Stomach (tissue), 4 donors: ENCODE data around the gene CEP57L1.

Experiments
- CTCF ChIP-seq, 7 experiments: fragments of 450-650 bp in 4 of 7; fragments of 200-600 bp in 3 of 7; sonication (generic) in 3 of 7; IDR thresholded peaks; one replicate each; pipeline ENCODE4 v1.5.1; 2016 to 2019; ENCODE audit warnings: antibody characterized with exemption in 7 of 7, control low read depth in 2 of 7, mild to moderate bottlenecking in 1 of 7
- EP300 ChIP-seq: sonication (generic); formaldehyde crosslinking; IDR thresholded peaks from one replicate; pipeline ENCODE4 v1.6.1; 2017; ENCODE audit warnings: antibody characterized with exemption
- POLR2A ChIP-seq, 4 donors: fragments of 450-650 bp; IDR thresholded peaks; one replicate each; pipeline ENCODE4 v1.6.1; 2016; ENCODE audit warnings: antibody characterized with exemption in 4 of 4, control low read depth in 2 of 4, mild to moderate bottlenecking in 1 of 4, moderate library complexity in 1 of 4
- POLR2AphosphoS5 ChIP-seq, 3 donors: sonication (generic); formaldehyde crosslinking; IDR thresholded peaks; one replicate each; pipeline ENCODE4 v1.6.1; 2016; ENCODE audit warnings: antibody characterized with exemption in 3 of 3

DNA sequence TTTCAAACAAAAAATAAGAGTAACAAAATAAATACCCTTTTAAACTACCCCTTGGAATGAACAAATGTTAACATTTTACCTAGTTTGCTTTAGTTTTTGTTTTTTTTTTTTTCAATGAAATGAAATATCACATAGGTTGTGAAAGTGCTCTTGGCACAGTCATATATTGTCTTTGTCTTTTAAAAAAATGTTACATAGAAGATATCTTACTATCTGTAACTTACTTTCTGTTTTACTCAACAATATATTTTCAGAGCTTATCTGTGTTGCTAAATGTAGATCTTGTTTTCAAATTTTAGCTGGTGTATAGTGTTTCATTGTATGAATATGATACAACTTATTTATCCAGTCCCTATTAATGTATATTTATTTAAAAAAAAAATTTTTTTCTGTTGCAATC lies 8.6 kb downstream of the CEP57L1 start:
- TF ChIP-seq POLR2A (IDR thresholded peaks at IDR 0.05) = no peak
- no peak for TF ChIP-seq CTCF (IDR thresholded peaks at IDR 0.05)
- TF ChIP-seq POLR2AphosphoS5 (IDR thresholded peaks at IDR 0.05) = no peak
- no peak for TF ChIP-seq EP300
